ENCODE results near the gene DDB1.

The DDB1 gene

GRCh38 chr11:61361741-61362541 is 29.0 kb upstream of the DDB1 start, which contains the start of the genes CYB561A3 and TMEM138:
Gene CYB561A3 (minus strand): TSS chr11:61361882. CDS start chr11:61356713, 5,169 bp downstream.
Gene TMEM138 (plus strand): TSS chr11:61362374. CDS start chr11:61364391, 2,017 bp downstream.
- Mint-ChIP-seq H3K27ac (peak within 1 kb of the TSS; percentile 98), H3K27me3 (no peaks in the 10 kb centered on the region), H3K9me3 (ENCODE audit: low read depth) (no peaks in the 10 kb centered on the region), H3K4me1 (ENCODE audit: low read depth) (peaks cover 34% of the 10 kb centered on the region), H3K4me3 (peak within 1 kb of the TSS; percentile 98), H3K36me3 (no peaks in the 10 kb centered on the region)

DNA sequence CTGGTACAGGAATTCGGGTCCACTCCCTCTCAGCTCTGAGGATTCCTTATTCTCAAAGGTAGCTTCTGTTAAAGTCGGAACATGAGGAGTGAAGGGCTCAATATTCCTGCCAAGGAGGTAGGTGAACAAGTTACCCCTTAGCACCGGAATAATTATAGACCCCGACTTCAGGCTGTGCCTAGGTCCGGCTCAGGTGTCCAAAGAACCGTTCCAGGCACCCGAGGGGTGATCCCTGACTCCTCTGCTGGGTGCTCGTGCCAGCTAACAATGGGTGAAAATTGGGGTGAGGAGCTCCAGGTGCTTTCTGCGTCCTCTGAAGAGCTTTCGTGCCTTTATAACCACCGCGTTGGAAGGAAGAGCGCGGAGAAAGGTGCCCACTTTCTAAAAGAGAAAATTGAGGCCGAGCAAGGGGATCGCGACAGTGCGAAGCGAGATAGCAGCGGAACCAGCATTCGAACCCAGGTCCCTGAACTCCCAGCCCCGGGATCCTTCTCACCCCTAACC is 28.4 kb upstream of the DDB1 start:
- Mint-ChIP-seq H3K27ac (peak overlapping the region; percentile 98), H3K36me3 (no peaks in the 10 kb centered on the region), H3K27me3 (no peaks in the 10 kb centered on the region), H3K9me3 (ENCODE audit: low read depth) (no peaks in the 10 kb centered on the region), H3K4me3 (peak overlapping the region; percentile 98), H3K4me1 (ENCODE audit: low read depth) (peaks cover 35% of the 10 kb centered on the region)

DNA sequence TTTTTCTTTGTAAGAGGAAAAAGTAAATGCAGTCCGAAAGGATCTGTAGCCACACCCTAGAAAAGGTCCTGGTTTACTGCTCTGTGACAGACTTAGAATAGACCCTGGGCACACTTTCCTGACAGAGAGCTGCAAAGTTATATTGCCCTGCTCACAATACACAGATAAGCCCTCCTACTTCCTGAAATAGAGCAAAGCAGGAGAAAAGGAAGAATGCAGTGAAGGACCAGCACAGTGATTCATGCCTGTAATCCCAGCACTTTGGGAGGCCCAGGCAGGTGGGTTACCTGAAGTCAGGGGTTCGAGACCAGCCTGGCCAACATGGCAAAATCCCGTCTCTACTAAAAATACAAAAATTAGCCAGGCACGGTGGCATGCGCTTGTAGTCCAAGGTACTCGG is 26.6 kb upstream of the DDB1 start:
- Mint-ChIP-seq H3K4me3 (peak overlapping the region; percentile 35), H3K9me3 (ENCODE audit: low read depth) (no peaks in the 10 kb centered on the region), H3K27me3 (no peaks in the 10 kb centered on the region), H3K36me3 (no peaks in the 10 kb centered on the region), H3K4me1 (ENCODE audit: low read depth) (peaks cover 35% of the 10 kb centered on the region), H3K27ac (peak overlapping the region; percentile 46)

- H3K9me3 Mint-ChIP-seq (ENCODE audit: low read depth) = no peaks in the 10 kb centered on the region
- peaks cover 33% of the 10 kb centered on the region for H3K4me1 Mint-ChIP-seq (ENCODE audit: low read depth)
- no peaks in the 10 kb centered on the region for H3K27me3 Mint-ChIP-seq
- no peak overlapping the region for H3K27ac Mint-ChIP-seq
- H3K4me3 Mint-ChIP-seq = no peak overlapping the region
- H3K36me3 Mint-ChIP-seq = peaks cover under 1% of the 10 kb centered on the region
These were observed 25.7 kb upstream of the DDB1 start for GRCh38 chr11:61358566-61358965.

DNA sequence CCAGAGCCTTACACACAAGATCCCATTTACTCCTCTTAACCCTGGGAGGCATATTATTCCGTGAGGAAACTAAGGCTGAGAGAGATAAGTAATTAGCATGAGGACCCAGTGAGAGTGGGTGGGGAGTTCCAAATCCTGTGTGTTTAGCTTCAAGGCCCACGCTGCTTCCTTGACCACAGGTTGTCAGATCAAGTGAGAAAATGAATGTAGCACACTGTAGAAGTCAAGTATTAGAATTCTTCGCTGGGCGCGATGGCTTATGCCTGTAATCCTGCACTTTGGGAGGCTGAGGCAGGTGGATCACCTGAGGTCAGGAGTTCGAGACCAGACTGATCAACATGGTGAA is 25.0 kb upstream of the DDB1 start:
- Mint-ChIP-seq H3K4me3 (no peak overlapping the region), H3K9me3 (ENCODE audit: low read depth) (no peaks in the 10 kb centered on the region), H3K4me1 (ENCODE audit: low read depth) (peaks cover 26% of the 10 kb centered on the region), H3K27ac (no peak overlapping the region), H3K36me3 (peaks cover 6% of the 10 kb centered on the region), H3K27me3 (no peaks in the 10 kb centered on the region)

- Mint-ChIP-seq H3K4me1 (ENCODE audit: low read depth) (peaks cover 24% of the 10 kb centered on the region), H3K4me3 (no peak overlapping the region), H3K27me3 (no peaks in the 10 kb centered on the region), H3K36me3 (peaks cover 9% of the 10 kb centered on the region), H3K9me3 (ENCODE audit: low read depth) (no peaks in the 10 kb centered on the region), H3K27ac (no peak overlapping the region)
These were observed 24.5 kb upstream of the DDB1 start for GRCh38 chr11:61357233-61357893.

DNA sequence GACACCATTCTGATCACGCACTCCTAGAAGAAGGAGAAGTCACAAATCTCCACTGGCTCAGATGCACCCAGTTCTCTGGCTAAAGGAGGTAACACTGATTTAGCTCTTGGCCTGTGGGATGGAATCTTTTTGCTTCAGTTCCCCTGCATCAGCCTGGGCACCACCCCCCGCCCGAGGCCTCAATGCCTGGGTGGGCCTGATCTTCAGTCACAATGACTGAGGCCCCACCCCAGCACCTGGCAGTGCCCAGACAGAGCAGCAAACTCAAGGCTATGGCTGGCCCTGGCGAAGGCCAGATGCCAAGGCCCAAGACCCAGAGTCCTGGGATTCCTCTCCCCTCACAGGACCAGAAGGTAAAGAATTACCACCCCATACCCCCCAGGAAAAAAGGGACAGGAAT is 23.8 kb upstream of the DDB1 start:
- Mint-ChIP-seq H3K36me3 (peaks cover 9% of the 10 kb centered on the region), H3K27ac (peak overlapping the region; percentile 54), H3K4me3 (no peak overlapping the region), H3K4me1 (ENCODE audit: low read depth) (peaks cover 22% of the 10 kb centered on the region), H3K9me3 (ENCODE audit: low read depth) (no peaks in the 10 kb centered on the region), H3K27me3 (no peaks in the 10 kb centered on the region)

GRCh38 chr11:61354208-61354607 is 21.3 kb upstream of the DDB1 start:
- Mint-ChIP-seq H3K36me3 (peaks cover 11% of the 10 kb centered on the region), H3K27ac (no peak overlapping the region), H3K4me3 (no peak overlapping the region), H3K4me1 (ENCODE audit: low read depth) (peaks cover 8% of the 10 kb centered on the region), H3K27me3 (no peaks in the 10 kb centered on the region), H3K9me3 (ENCODE audit: low read depth) (no peaks in the 10 kb centered on the region)

DNA sequence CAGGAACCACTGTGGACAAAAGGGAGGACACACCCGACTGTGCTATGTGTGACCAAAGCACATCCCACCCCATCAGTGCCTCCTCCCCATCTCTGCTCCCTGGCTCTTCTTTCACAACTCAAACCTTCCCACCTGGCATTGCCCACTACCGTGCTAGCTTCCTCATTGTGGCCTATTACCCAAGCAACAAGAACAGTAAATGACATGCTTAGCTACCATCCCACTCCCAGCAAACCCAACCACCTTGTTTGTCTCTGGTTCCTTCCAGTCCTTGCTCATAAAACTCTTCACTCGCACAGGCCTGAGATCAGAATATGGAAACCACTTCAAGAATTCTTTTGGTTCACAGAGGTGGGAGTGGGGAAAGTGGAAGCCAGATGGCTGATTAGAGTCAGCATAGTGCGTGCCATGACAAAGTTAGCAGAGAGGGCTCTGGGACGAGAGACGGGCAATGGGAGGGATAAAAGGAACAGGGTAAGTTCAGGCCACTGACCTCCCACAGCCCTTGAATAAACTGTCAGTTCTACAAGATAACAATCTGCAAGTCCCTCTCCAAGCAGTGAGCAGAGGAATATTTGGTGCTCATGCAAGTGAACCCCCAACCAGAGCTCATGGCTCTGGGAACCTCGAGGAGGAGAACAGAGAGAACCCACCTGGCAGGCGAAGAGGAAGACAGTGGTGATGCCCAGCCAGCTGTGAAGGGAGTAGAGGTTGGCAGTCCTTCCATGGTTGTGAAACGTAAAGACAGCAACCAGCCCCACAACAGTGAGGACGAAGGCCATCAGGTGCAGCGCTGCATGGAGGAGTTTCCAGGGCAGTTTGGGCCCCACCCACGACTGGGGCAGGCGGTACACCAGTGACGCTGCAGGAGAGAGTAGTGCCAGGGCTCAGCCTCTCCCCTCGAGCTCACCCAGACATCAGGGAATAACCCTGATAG is 20.5 kb upstream of the DDB1 start:
- Mint-ChIP-seq H3K27ac (no peak overlapping the region), H3K36me3 (peaks cover 11% of the 10 kb centered on the region), H3K27me3 (no peaks in the 10 kb centered on the region), H3K9me3 (ENCODE audit: low read depth) (no peaks in the 10 kb centered on the region), H3K4me3 (no peak overlapping the region), H3K4me1 (ENCODE audit: low read depth) (peaks cover 6% of the 10 kb centered on the region)

DNA sequence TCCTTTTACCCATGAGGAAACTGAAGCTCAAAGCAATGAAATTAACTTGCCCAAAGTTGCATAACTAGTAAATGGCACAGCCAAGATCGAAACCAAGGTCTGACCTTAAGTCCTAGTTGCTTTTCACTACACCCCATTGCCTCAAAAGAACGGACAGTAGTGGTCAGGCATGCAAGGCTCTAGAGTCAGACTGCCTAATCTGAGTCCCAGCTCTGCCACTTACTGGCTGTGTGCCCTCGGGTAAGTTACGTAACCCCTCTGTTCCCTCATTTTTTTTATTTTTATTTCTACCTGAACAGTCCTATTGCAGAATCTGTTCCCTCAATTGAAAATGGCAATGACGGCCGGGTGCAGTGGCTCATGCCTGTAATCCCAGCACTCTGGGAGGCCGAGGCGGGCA is 19.1 kb upstream of the DDB1 start:
- Mint-ChIP-seq H3K36me3 (peaks cover 11% of the 10 kb centered on the region), H3K9me3 (ENCODE audit: low read depth) (no peaks in the 10 kb centered on the region), H3K4me1 (ENCODE audit: low read depth) (peaks cover 1% of the 10 kb centered on the region), H3K4me3 (no peak overlapping the region), H3K27me3 (no peaks in the 10 kb centered on the region), H3K27ac (no peak overlapping the region)

DNA sequence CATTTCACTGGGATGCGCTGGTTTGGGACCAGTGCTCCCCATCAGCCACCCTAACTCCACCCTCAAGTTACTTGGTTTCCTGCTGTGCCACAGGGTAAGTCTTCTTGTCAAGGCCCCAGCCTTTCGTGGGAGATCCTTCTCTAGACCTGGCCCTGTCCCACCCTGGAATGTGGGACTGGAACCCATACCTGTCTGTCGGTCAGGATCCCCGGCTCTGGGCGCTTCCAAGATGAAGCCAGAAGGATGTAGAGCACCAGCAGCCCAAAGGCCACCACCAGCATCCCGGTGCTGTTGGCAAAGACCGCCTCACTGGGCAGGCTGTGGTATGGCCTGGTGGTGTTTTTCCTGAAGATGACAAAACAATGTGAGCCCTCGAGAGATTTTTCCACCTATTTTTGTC is 17.9 kb upstream of the DDB1 start:
- no peaks in the 10 kb centered on the region for H3K4me1 Mint-ChIP-seq (ENCODE audit: low read depth)
- no peak overlapping the region for H3K4me3 Mint-ChIP-seq
- H3K27ac Mint-ChIP-seq = no peak overlapping the region
- no peaks in the 10 kb centered on the region for H3K27me3 Mint-ChIP-seq
- H3K9me3 Mint-ChIP-seq (ENCODE audit: low read depth) = no peaks in the 10 kb centered on the region
- H3K36me3 Mint-ChIP-seq = peaks cover 11% of the 10 kb centered on the region

GRCh38 chr11:61350336-61350735 is 17.4 kb upstream of the DDB1 start:
- no peaks in the 10 kb centered on the region for H3K27me3 Mint-ChIP-seq
- peaks cover 11% of the 10 kb centered on the region for H3K36me3 Mint-ChIP-seq
- H3K4me1 Mint-ChIP-seq (ENCODE audit: low read depth) = no peaks in the 10 kb centered on the region
- H3K4me3 Mint-ChIP-seq = no peak overlapping the region
- no peaks in the 10 kb centered on the region for H3K9me3 Mint-ChIP-seq (ENCODE audit: low read depth)
- no peak overlapping the region for H3K27ac Mint-ChIP-seq

- H3K36me3 Mint-ChIP-seq = peaks cover 11% of the 10 kb centered on the region
- no peaks in the 10 kb centered on the region for H3K27me3 Mint-ChIP-seq
- H3K4me1 Mint-ChIP-seq (ENCODE audit: low read depth) = no peaks in the 10 kb centered on the region
- H3K27ac Mint-ChIP-seq = no peak overlapping the region
- no peak overlapping the region for H3K4me3 Mint-ChIP-seq
- H3K9me3 Mint-ChIP-seq (ENCODE audit: low read depth) = no peaks in the 10 kb centered on the region
These were observed 17.0 kb upstream of the DDB1 start for GRCh38 chr11:61349916-61350315.

- H3K27ac Mint-ChIP-seq = no peak overlapping the region
- no peaks in the 10 kb centered on the region for H3K27me3 Mint-ChIP-seq
- peaks cover 11% of the 10 kb centered on the region for H3K36me3 Mint-ChIP-seq
- H3K4me3 Mint-ChIP-seq = no peak overlapping the region
- H3K4me1 Mint-ChIP-seq (ENCODE audit: low read depth) = no peaks in the 10 kb centered on the region
- H3K9me3 Mint-ChIP-seq (ENCODE audit: low read depth) = no peaks in the 10 kb centered on the region
These were observed 16.4 kb upstream of the DDB1 start for GRCh38 chr11:61349189-61349751.
